ENCODE results near the gene TNC.

Gene TNC

DNA sequence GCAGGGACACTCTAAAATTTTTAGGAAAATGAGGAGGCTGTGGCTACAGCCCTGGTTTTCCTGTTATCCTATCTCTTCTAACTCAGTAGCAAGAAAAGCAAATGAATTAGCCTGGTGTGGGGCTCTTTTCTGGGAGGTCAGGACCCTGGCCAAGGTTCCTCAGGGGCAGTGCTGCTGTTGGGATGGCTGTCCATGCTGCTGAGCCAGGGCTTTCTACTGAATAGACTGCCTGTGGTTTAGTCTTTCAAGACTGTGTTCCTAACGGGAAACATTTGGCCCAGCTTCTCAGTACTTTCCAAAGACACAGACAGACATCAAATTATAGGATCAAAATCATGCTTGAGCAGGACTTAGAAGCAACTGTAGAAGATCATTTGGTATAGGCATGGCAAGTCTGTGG is 18.1 kb downstream of the TNC start:
- TF ChIP-seq, protein P1, sequence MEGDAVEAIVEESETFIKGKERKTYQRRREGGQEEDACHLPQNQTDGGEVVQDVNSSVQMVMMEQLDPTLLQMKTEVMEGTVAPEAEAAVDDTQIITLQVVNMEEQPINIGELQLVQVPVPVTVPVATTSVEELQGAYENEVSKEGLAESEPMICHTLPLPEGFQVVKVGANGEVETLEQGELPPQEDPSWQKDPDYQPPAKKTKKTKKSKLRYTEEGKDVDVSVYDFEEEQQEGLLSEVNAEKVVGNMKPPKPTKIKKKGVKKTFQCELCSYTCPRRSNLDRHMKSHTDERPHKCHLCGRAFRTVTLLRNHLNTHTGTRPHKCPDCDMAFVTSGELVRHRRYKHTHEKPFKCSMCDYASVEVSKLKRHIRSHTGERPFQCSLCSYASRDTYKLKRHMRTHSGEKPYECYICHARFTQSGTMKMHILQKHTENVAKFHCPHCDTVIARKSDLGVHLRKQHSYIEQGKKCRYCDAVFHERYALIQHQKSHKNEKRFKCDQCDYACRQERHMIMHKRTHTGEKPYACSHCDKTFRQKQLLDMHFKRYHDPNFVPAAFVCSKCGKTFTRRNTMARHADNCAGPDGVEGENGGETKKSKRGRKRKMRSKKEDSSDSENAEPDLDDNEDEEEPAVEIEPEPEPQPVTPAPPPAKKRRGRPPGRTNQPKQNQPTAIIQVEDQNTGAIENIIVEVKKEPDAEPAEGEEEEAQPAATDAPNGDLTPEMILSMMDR (conservative IDR thresholded peaks at IDR 0.05), result no peak

DNA sequence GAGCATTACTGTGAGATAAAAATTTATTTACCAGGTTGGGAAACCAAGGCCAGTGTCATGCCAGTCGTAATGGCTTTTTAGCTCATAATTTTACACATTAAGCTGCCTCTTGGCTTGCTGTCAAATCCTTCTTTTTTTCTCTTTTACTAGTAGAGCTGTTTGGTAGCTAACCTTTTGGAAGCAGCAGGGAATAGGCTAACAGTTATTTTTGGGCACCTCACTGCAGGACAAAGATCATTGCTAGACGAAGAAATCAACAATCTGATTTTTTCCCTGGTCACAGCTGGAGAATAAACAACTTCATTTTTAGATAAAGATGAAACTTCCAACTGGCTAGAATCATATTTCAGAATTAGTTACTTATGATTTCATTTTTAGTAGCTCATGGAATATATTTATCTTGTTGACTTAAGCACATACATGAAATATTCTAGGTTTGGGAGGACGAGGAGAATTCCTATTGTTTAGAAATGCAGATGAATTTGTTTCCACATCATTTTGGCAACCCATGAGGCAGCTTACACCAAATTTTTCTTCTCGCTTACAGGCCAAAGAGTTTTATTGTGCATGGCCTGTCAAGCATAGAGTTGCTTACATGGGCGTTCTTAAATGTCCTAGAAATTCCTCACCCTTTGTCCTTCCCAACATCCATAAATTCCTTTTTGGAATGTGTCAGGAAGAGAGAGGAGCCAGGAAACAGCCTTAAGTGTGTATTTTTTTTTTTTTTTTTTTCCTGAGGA is 19.6 kb downstream of the TNC start:
- no peak overlapping the region for H3K27ac ChIP-seq
- TF ChIP-seq, protein P1 (conservative IDR thresholded peaks at IDR 0.05), result no peak

More for the DNA sequence above, 18.1 kb downstream of the TNC start:
- H3K27ac ChIP-seq, result no peak overlapping the region

DNA sequence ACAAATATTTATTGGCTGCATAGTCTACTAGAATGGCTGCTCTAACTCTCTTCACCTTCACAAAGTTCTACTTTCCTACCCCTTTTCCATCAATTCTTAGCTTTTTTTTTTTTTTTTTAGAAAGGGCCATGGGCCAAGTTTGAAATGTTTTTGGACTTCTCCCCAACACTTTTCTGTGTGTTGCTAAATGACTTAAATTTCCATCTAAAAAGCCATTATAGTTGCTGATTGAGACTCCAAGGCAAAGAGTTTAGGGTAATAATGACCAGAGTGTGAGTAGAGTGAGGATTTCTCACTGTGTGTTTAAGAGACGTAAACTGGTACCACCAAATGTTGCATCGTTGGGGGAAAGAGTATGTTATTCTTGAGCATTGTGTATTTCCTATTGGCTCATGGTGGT is 24.4 kb downstream of the TNC start:
- no peak overlapping the region for H3K27ac ChIP-seq
- TF ChIP-seq, protein P1 (conservative IDR thresholded peaks at IDR 0.05), result no peak

DNA sequence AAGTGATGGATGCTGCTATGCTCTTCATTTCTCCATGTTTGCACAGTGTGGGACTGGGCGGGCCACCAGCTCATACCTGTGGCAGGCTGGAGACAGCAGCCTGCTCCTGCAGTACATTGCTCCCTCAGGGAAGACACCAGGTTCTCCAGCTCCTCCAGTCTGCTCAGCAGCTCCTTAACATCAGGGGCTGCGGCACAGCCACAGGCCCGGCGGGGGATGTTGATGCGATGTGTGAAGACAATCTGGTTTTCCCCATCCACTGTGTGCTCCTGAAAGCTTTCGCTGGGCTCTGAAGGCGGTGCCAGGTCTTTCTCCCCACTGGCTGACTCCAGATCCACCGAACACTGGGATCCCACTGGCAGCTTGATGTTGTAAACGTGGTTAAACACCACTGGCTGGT is 27.5 kb downstream of the TNC start:
- TF ChIP-seq, protein P1 (conservative IDR thresholded peaks at IDR 0.05), result no peak
- H3K27ac ChIP-seq, result no peak overlapping the region

DNA sequence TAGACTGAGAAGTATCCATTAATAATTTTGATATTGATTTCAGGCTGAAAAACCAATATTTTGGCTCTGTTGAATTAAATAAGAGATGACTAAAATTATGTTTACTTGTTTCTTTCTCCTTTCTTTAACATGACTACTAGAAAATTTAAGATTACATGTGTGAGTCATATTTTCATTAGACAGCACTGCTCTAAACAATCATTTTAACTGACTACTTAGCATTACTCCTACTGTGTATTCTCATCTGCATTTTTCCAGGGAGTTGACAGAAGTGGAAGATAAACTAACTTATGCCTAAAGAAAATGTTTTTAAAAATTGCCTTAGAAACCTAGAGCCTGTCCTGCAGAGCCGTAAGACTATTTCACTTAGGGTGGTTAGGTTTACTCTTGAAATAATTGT is 29.1 kb downstream of the TNC start:
- H3K27ac ChIP-seq, result no peak overlapping the region
- TF ChIP-seq, protein P1 (conservative IDR thresholded peaks at IDR 0.05), result no peak

DNA sequence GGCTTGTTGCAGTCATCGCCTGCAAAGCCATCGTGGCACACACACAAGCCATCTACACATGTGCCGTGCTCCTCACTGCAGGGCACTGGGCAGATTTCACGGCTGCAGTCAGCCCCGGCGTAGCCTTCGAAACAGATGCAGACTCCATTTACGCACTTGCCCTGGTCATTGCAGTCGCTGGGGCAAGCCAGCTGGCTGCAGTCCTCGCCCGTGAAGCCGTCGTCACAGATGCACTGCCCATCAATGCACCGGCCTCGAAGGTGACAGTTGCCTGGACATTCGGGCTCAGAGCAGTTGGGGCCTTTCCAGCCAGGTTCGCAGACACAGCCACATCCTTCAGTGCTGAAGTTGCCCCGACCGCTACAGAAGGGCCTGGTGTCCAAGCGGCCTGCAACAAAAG is 31.1 kb downstream of the TNC start:
- H3K27ac ChIP-seq, result no peak overlapping the region
- TF ChIP-seq, protein P1 (conservative IDR thresholded peaks at IDR 0.05), result no peak

DNA sequence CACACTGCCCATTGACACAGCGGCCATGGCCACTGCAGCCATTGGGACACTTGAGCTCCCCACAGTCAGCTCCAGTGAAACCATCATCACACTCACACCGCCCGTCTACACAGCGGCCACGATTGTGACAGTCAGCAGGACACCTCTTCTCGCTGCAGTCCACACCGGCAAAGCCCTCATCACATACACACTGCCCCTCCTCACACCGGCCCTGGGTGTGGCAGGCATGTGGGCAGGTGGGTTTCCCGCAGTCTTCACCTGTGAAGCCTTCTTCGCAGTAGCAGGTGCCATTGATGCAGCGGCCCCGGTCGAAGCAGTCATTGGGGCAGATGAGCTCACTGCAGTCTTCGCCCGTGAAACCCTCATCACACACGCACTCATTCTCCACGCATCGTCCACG is 31.5 kb downstream of the TNC start:
- TF ChIP-seq, protein P1 (conservative IDR thresholded peaks at IDR 0.05), result no peak
- no peak overlapping the region for H3K27ac ChIP-seq
